Measurements from ENCODE around the gene DDAH1.

Gene DDAH1

GRCh38 chr1:85307987-85308832 is 156.7 kb downstream of the DDAH1 start:
- Histone ChIP-seq H3K9me3 (ENCODE audit: insufficient read depth, low read depth, low read length) (no peaks in the 10 kb centered on the region), H4K20me1 (ENCODE audit: insufficient read depth, low read length, poor library complexity, severe bottlenecking) (no peaks in the 10 kb centered on the region), H2AFZ (ENCODE audit: low read length) (peak overlapping the region; percentile 78; the same call in 1 of the 2 replicates), H3K9me2 (replicated peaks; ENCODE audit: low read depth, low read length) (no peaks in the 10 kb centered on the region), H3K9ac (ENCODE audit: low read depth, low read length, poor library complexity, severe bottlenecking) (no peak overlapping the region), H3K27me3 (ENCODE audit: insufficient read depth, low read length, poor library complexity, severe bottlenecking) (no peaks in the 10 kb centered on the region), H3K36me3 (ENCODE audit: insufficient read depth, low read length) (no peaks in the 10 kb centered on the region), H3K79me2 (ENCODE audit: insufficient read depth, low read length) (no peaks in the 10 kb centered on the region), H3K4me1 (ENCODE audit: insufficient read depth, low read length, poor library complexity, severe bottlenecking) (no peaks in the 10 kb centered on the region), H3F3A (ENCODE audit: low read depth) (no peaks in the 10 kb centered on the region), H3K4me2 (ENCODE audit: low read depth, low read length, poor library complexity, severe bottlenecking) (peak overlapping the region; percentile 66), H3K4me3 (ENCODE audit: low read length, poor library complexity, severe bottlenecking) (peak overlapping the region; percentile 50)
- TF ChIP-seq EZH2phosphoT487 (IDR thresholded peaks at IDR 0.05; ENCODE audit: borderline replicate concordance), result no peak
- peak; percentile 99 for TF ChIP-seq CTCF (conservative IDR thresholded peaks at IDR 0.05; ENCODE audit: low read length)

GRCh38 chr1:85306236-85306635 is 158.7 kb downstream of the DDAH1 start:
- H3K79me2 ChIP-seq (ENCODE audit: insufficient read depth, low read length), result no peaks in the 10 kb centered on the region
- H3K36me3 ChIP-seq (ENCODE audit: insufficient read depth, low read length), result no peaks in the 10 kb centered on the region
- no peak overlapping the region for H3K4me2 ChIP-seq (ENCODE audit: low read depth, low read length, poor library complexity, severe bottlenecking)
- H4K20me1 ChIP-seq (ENCODE audit: insufficient read depth, low read length, poor library complexity, severe bottlenecking), result no peaks in the 10 kb centered on the region
- H3K4me3 ChIP-seq (ENCODE audit: low read length, poor library complexity, severe bottlenecking), result no peak overlapping the region
- H3F3A ChIP-seq (ENCODE audit: low read depth), result no peaks in the 10 kb centered on the region
- no peak overlapping the region for H3K9ac ChIP-seq (ENCODE audit: low read depth, low read length, poor library complexity, severe bottlenecking)
- no peaks in the 10 kb centered on the region for H3K9me2 ChIP-seq (replicated peaks; ENCODE audit: low read depth, low read length)
- no peak for TF ChIP-seq EZH2phosphoT487 (IDR thresholded peaks at IDR 0.05; ENCODE audit: borderline replicate concordance)
- no peak for TF ChIP-seq CTCF (conservative IDR thresholded peaks at IDR 0.05; ENCODE audit: low read length)
- H3K27me3 ChIP-seq (ENCODE audit: insufficient read depth, low read length, poor library complexity, severe bottlenecking), result no peaks in the 10 kb centered on the region
- no peak overlapping the region for H2AFZ ChIP-seq (ENCODE audit: low read length)
- H3K9me3 ChIP-seq (ENCODE audit: insufficient read depth, low read depth, low read length), result no peaks in the 10 kb centered on the region
- H3K4me1 ChIP-seq (ENCODE audit: insufficient read depth, low read length, poor library complexity, severe bottlenecking), result no peaks in the 10 kb centered on the region

- no peak for TF ChIP-seq EZH2phosphoT487 (IDR thresholded peaks at IDR 0.05; ENCODE audit: borderline replicate concordance)
- no peak for TF ChIP-seq CTCF (conservative IDR thresholded peaks at IDR 0.05; ENCODE audit: low read length)
- Histone ChIP-seq H3K4me2 (ENCODE audit: low read depth, low read length, poor library complexity, severe bottlenecking) (no peak overlapping the region), H3K9ac (ENCODE audit: low read depth, low read length, poor library complexity, severe bottlenecking) (no peak overlapping the region), H3K79me2 (ENCODE audit: insufficient read depth, low read length) (no peaks in the 10 kb centered on the region), H3K27me3 (ENCODE audit: insufficient read depth, low read length, poor library complexity, severe bottlenecking) (no peaks in the 10 kb centered on the region), H3K4me3 (ENCODE audit: low read length, poor library complexity, severe bottlenecking) (no peak overlapping the region), H3F3A (ENCODE audit: low read depth) (no peaks in the 10 kb centered on the region), H3K4me1 (ENCODE audit: insufficient read depth, low read length, poor library complexity, severe bottlenecking) (no peaks in the 10 kb centered on the region), H3K36me3 (ENCODE audit: insufficient read depth, low read length) (no peaks in the 10 kb centered on the region), H2AFZ (ENCODE audit: low read length) (no peak overlapping the region), H3K9me3 (ENCODE audit: insufficient read depth, low read depth, low read length) (no peaks in the 10 kb centered on the region), H3K9me2 (replicated peaks; ENCODE audit: low read depth, low read length) (no peaks in the 10 kb centered on the region), H4K20me1 (ENCODE audit: insufficient read depth, low read length, poor library complexity, severe bottlenecking) (no peaks in the 10 kb centered on the region)
These were observed 161.4 kb downstream of the DDAH1 start for GRCh38 chr1:85303440-85304162.
